ENCODE data around the gene PRKCA.

- TF ChIP-seq EP300 (IDR thresholded peaks at IDR 0.05) (no peak), CTCF (IDR thresholded peaks at IDR 0.05) (no peak), POLR2A (IDR thresholded peaks at IDR 0.05) (no peak)
Observed at GRCh38 chr17:66667491-66668030, 365.1 kb downstream of the PRKCA start.
